Activated T-cell treated with anti-CD3 and anti-CD28 coated beads for 4 hours (primary cell): ENCODE measurements around the gene BMP4.

Experiments used
- DNase-seq: peaks from one replicate; pipeline ENCODE4 v3.0.0-alpha.2; 2020

BMP4 gene

DNA sequence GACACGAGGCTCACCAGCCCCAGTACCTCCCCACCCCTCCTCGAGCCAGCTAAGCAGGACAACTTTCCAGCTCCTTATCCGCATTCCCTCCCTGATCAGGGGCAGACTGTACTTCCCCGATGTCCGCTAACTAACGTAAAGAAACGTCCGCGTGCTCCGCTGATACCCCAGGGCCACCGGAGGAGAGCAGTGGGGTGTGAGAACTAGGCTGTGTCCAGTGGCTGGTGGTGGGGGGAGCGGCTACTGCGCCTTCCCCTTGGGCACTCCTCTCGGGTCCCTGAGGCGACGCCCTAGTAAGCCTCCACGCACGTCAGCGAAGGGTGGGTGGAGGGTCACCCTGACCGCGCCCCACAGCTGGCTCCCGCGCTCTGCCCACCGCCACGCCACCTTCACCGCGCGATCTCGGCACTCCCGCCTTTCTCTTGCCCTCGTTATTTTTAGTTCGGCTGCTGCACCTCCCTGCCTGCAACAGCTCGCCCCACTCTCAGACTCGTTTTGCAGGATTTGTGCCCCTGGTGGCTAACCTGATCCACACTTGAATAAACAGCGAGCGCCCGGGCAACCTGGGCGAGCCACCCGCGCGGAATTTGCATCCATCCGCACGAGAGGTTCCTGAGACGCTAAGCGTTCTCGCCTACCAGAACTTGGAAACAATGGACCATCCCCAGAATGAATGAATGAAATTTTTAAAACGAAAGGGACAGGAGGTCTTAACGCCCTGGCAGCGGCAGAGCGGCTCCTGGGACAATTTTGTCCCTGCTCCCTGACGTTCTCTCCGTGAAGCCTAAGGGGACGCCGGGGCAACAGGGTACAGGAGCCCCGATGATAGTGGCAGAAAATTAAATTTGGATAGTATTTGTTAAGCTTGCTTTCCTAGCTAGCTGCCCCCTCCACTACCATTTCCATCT lies 6.9 kb upstream of the BMP4 start:
- no peak for DNase-seq

GRCh38 chr14:53962953-53963319 lies 6.3 kb upstream of the BMP4 start:
- no peak for DNase-seq

DNA sequence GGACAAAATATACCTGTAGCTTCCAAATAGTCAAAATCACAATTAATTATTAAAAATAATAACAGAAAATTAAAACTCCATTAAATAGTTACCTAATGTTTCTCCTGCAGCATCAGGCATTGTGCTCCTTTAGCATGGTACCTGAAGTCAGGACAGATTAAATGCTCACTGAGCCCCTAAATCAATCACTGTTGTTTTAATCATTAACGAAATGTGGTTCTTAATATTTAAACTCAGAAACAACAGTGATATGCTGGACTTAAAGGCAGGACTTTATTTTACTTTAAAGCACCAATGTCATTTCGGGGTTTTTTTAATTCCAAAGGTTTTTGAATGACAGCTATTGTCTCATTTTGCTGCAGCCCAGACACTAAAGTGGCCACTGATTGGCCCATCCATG lies 2.0 kb upstream of the BMP4 start:
- no peak for DNase-seq

- DNase-seq, result no peak
Measured at GRCh38 chr14:53957739-53958138, 1.1 kb upstream of the BMP4 start.

- DNase-seq, result no peak
Measured at GRCh38 chr14:53955671-53956426, 776 bp downstream of the BMP4 start.

GRCh38 chr14:53955229-53955556 lies 1.4 kb downstream of the BMP4 start:
- DNase-seq, result no peak

DNA sequence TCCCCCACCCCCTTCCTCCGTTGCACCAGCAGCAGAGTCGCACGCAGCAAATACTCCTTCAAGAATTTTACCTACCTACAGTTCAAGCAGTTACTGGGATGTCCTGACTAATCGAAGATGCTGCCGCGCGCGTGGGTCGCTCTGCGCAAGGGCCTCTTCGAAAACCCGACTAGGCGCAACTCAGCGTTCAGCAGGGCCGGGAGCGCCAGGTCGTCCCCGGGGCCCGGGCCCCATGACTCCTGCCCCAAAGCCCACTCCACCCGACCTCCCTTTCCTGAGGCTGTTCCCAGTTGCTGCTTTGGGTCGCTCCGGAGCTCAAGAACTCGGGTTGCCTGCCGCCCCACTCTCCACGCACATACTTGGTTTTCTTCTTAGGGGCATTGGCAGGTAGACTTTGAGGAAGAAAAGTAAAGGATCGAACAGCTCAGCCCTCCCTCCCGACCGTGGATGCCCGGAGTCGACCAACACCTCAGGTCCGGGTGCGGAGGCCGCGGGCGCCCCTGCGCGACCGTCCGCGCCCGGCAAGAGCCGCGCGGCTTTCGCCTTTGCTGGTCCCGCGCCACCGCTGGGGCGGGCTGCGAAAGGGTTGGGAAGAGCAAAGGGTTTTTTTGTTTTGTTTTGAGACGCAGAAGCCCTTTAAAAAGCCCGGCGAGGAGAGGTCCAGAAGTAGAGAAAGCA lies 1.9 kb downstream of the BMP4 start:
- no peak for DNase-seq

DNA sequence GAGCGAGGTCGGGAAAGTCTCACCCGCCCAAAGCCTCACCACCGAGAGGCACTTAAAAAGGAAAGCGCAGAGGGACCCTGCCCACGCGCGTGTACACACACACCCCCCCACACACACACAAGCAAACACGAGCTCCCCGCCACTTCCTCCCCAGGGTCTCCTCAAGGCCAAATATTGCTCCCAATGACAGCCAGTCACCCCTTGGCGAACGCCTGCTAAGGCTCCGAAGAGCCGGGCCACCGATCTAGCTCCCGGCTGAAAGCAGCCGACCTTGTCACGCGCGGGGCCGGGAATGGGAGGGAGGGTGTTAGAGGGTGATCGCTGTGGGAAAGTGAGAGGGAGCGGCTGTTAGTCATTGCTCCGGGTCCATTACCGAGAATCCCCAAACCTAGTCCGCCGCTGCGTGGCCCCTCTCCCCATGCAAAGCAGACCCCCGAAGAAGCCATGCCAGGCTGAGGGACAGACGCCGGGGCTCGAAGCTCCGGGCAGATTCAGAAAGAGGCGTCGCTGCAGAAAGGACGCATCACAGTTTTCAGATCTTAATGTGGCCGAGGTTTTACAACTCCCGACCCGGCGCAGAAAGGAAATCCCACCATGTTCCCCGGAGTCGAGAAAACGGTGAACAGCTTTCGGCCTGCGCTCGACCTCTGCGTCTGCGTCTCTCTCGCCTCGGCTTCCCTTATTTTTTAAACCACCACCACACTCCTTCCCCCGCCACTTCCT lies 2.6 kb downstream of the BMP4 start:
- DNase-seq, result no peak

DNA sequence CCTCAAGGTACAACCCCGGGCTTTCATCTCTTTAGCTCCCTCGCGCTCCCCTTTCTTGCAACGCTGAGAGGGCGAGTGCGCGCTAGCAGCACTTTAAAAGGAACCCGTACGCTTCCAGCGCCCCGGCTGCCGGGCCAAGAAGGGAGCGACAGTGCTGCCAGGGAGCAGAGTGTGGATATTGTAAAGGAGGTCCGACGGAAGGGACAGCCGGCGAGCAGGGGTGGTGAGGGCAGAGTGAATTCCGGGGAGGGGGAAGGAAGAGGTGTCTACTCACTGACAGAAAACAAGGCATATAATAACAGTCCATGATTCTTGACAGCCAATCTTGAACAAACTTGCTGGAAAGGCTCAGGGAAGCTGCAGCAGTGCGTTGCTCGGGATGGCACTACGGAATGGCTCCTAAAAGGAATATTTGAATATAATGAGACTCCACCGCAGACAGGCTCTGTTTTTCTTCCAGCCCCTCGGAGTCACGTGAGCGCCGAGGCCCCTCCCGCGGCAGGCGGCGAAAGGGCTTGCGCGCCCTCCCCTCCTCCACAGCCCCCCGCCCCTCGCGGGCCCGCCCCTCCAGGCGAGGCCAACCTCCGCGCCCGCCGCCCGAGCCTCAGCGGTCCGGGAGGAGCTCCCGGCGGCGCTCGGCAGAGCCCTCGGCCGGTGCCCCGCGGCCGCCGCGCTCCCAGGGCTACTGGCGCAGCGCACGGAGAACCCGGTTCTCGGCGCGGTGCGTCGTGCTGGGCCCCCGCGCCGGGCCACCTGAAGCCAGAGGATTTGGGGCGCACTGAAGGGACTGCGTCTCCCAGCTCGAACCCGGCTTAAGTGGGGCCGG lies 3.4 kb downstream of the BMP4 start:
- DNase-seq, result no peak

- DNase-seq, result no peak
Measured at GRCh38 chr14:53952533-53952932, 4.1 kb downstream of the BMP4 start.

DNA sequence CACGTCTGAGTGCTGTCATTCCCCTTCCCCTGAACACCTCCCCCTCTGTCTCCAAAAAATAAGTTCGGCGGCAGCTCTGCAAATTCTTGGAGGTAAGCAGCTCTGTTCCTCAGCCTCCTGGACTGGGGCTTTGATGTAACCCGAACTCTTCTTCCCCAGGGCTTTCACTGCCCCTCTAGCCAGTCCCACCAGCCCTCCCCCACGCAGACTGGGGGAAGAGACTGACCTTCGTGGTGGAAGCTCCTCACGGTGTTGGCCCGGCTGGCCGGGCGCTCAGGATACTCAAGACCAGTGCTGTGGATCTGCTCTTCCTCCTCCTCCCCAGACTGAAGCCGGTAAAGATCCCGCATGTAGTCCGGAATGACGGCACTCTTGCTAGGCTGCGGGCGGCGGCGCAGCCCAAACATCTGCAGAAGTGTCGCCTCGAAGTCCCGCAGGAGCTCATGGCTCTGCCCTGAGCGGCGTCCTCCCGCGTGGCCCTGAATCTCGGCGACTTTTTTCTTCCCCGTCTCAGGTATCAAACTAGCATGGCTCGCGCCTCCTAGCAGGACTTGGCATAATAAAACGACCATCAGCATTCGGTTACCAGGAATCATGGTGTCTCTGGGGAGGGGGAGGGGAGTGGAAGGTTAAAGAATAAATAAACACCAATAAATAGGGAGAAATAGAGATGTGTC lies 4.9 kb downstream of the BMP4 start:
- no peak for DNase-seq

GRCh38 chr14:53951243-53951626 lies 5.4 kb downstream of the BMP4 start:
- DNase-seq, result no peak

- DNase-seq, result no peak
Measured at GRCh38 chr14:53950031-53950793, 6.4 kb downstream of the BMP4 start.

DNA sequence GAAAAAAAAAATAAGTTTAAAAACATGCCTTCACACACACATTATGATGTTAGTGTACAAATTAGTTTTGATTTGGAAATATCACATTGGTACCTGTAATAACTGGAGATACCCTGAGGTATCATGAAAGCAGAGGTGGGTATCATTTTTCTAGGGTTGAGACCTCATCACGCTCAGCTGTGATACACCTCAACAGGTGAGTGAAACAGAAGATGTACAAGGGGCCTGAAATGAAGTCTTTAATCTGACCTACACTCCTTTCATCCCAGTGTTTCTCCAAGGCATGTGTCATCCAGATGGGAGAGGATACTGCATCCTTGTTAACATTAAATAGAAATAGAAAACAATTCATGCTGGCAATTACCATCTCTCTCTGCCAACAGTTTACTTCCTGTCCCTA lies 7.4 kb downstream of the BMP4 start:
- DNase-seq, result no peak

- DNase-seq, result no peak
Measured at GRCh38 chr14:53948205-53948884, 8.3 kb downstream of the BMP4 start.

DNA sequence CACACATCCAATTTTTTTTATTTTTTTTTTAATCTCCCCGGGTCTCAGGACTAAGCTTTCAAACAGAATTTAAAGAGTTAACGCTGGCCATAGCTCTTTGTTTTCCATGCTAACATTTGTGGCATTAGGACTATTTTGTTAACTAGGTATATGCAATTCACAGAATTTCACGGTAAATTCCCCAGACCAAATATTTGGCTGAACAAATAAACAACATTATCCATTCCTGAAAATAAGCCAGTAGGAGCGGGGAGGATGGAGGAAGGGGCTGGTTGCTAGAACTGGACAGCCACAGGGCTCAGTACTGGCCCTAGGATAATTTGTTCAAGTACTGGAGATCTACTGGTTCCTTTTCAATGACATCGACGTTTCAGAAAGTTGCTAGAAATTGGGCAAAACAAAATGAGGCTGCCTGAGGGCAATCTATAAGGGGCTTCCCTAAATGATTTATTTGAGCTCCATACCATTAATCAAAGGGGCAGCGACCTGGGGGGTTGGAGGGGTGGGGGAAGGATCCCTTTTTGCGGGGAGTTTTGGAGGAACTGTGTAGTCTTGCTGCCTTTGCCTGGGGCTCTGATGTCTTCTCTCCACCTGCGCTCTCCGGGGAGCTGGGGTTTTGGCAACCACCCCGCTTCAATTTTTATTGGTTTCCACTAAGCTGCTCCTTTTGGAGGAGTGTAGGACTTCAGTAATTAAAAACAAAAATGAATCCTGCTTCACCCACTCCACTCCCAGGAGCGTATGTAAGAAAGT lies 9.0 kb downstream of the BMP4 start:
- DNase-seq, result no peak

DNA sequence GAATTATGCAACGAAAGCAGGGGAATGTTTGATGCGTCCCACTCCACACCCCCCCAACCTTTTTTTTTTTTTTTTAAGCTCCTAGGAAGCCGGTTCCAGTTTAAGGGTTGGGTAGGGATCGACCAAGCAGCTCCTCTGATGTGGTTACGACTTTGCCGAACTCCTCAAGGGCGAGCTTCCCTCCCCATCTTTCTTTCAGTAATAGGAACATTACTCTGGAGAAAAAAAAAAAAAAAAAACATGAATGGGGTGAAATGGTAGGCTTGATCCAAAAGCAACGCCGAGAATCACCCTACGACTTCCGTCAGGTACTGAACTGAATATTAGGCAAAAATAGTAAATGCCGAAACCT lies 9.6 kb downstream of the BMP4 start:
- no peak for DNase-seq

- DNase-seq, result no peak
Measured at GRCh38 chr14:53946404-53947093, 10.1 kb downstream of the BMP4 start.

DNA sequence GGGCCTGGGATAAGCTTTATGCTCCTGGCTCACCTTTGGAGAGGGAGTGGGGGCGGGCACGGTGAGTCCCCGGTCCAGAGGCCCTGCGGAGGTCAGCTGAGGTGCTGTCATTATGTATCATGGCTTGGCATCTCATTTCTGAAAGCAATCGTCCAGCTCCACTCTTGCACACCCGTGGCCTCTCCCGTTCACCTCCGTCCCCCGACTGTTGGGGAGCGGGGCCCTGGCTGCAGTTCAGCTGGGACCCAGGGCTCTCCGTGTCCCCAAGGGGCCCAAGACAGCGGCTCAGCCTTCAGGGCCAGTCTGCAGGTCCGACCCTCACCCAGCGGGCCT lies 10.6 kb downstream of the BMP4 start:
- DNase-seq, result no peak
